Tibial nerve (tissue), 4 donors: ENCODE results near the gene NWD2.

ENCODE experiments used
- EP300 ChIP-seq, 2 donors: sonication (generic); formaldehyde crosslinking; IDR thresholded peaks; one replicate each; pipeline ENCODE4 v1.6.1; 2017; ENCODE audit warnings: antibody characterized with exemption in 2 of 2, mild to moderate bottlenecking in 1 of 2
- POLR2A ChIP-seq, 2 donors: fragments of 450-650 bp; IDR thresholded peaks; one replicate each; pipeline ENCODE4 v1.6.1; 2017; ENCODE audit warnings: antibody characterized with exemption in 2 of 2, mild to moderate bottlenecking in 2 of 2, moderate library complexity in 2 of 2
- TF ChIP-seq, protein P1 (sequence below), 5 experiments: fragments of 200-600 bp in 3 of 5; fragments of 450-650 bp in 2 of 5; sonication (generic) in 3 of 5; IDR thresholded peaks; one replicate each; pipeline ENCODE4 v1.5.1; 2016 to 2019; ENCODE audit warnings: antibody characterized with exemption in 5 of 5, mild to moderate bottlenecking in 3 of 5, moderate library complexity in 2 of 5

DNA sequence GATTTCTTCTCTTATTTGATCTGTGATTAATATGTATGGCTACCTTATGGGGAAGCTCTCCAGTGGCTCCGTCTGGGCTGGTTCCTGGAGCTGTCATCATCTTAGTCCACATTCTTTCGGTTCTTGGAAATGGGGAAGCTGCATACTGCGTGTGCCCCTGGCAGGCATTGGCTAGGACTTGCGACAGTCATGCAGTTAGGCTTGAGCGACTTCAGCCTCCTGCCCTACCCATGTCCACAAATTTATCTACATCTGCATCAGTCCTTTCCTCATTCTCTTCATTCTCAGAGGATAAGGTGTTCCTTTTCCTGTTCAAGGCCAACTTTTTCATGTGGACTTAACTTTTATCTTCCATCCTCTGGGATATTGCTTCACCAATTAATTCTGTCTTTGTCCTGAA, 227.4 kb downstream of the NWD2 start:
- TF ChIP-seq, protein P1, sequence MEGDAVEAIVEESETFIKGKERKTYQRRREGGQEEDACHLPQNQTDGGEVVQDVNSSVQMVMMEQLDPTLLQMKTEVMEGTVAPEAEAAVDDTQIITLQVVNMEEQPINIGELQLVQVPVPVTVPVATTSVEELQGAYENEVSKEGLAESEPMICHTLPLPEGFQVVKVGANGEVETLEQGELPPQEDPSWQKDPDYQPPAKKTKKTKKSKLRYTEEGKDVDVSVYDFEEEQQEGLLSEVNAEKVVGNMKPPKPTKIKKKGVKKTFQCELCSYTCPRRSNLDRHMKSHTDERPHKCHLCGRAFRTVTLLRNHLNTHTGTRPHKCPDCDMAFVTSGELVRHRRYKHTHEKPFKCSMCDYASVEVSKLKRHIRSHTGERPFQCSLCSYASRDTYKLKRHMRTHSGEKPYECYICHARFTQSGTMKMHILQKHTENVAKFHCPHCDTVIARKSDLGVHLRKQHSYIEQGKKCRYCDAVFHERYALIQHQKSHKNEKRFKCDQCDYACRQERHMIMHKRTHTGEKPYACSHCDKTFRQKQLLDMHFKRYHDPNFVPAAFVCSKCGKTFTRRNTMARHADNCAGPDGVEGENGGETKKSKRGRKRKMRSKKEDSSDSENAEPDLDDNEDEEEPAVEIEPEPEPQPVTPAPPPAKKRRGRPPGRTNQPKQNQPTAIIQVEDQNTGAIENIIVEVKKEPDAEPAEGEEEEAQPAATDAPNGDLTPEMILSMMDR (IDR thresholded peaks at IDR 0.05), result no peak
- TF ChIP-seq POLR2A (IDR thresholded peaks at IDR 0.05), result no peak
- TF ChIP-seq EP300 (IDR thresholded peaks at IDR 0.05), result no peak
